Neuronal stem cell (in vitro differentiated cells): Measurements from ENCODE around the gene JMJD4.
"Not testable (repeated sequence)": the region's sequence is repeated elsewhere in the genome, so short reads cannot be mapped to it uniquely, and the experiment has no call there.

Source experiments
- DNase-seq: peaks from one replicate; pipeline ENCODE4 v3.0.0-alpha.2; 2013; ENCODE audit warnings: low spot score
- H2AFZ ChIP-seq: one replicate; pipeline ENCODE4 v1.6.1; 2013; ENCODE audit warnings: mild to moderate bottlenecking, low read length, inconsistent platforms
- H2AK5ac ChIP-seq: 2 replicates; pipeline ENCODE4 v1.6.1; 2013; ENCODE audit warnings: low read depth, mild to moderate bottlenecking, inconsistent platforms, low read length, moderate library complexity, mixed read lengths
- H2BK120ac ChIP-seq: 2 replicates; pipeline ENCODE4 v1.6.1; 2013; ENCODE audit warnings: low read depth, mild to moderate bottlenecking, inconsistent platforms, low read length, moderate library complexity, mixed read lengths
- H2BK12ac ChIP-seq: one replicate; pipeline ENCODE4 v1.6.1; 2013; ENCODE audit warnings: low read length, inconsistent platforms
- H2BK15ac ChIP-seq: 2 replicates; pipeline ENCODE4 v1.6.1; 2013; ENCODE audit warnings: mild to moderate bottlenecking, low read length, inconsistent platforms, mixed read lengths
- H2BK5ac ChIP-seq: one replicate; pipeline ENCODE4 v1.6.1; 2013; ENCODE audit warnings: inconsistent platforms, mild to moderate bottlenecking, low read length, moderate library complexity
- H3K14ac ChIP-seq: one replicate; pipeline ENCODE4 v1.6.1; 2013; ENCODE audit warnings: low read length, inconsistent platforms
- H3K18ac ChIP-seq: 2 replicates; pipeline ENCODE4 v1.6.1; 2013; ENCODE audit warnings: low read length, inconsistent platforms
- H3K23ac ChIP-seq: 2 replicates; pipeline ENCODE4 v1.6.1; 2013; ENCODE audit warnings: low read depth, mild to moderate bottlenecking, mixed read lengths, low read length, inconsistent platforms; ENCODE audit not compliant: poor library complexity
- H3K27ac ChIP-seq: replicated peaks from 3 replicates; pipeline ENCODE4 v1.5.1; 2013; ENCODE audit warnings: low read length, inconsistent platforms
- H3K27me3 ChIP-seq, 3 experiments: 2 replicates each; pipeline ENCODE4 v1.6.1; 2013; ENCODE audit warnings: low read length in 3 of 3, mild to moderate bottlenecking in 2 of 3, inconsistent platforms in 1 of 3, low read depth in 1 of 3, mixed read lengths in 1 of 3, moderate library complexity in 1 of 3; ENCODE audit not compliant: control insufficient read depth in 3 of 3, insufficient read depth in 3 of 3
- H3K36me3 ChIP-seq, 2 donors: replicated peaks in 1 of 2; 2 replicates each; pipeline ENCODE4 v1.6.1; 2013; ENCODE audit warnings: low read length in 2 of 2; ENCODE audit not compliant: control insufficient read depth in 2 of 2, insufficient read depth in 2 of 2
- H3K4ac ChIP-seq: 2 replicates; pipeline ENCODE4 v1.6.1; 2013; ENCODE audit warnings: inconsistent platforms, mild to moderate bottlenecking, low read length, moderate library complexity
- H3K4me1 ChIP-seq, 2 donors: 1 replicate in 1 of 2; 2 replicates in 1 of 2; pipeline ENCODE4 v1.6.1; 2013; ENCODE audit warnings: low read length in 2 of 2, low read depth in 1 of 2; ENCODE audit not compliant: control insufficient read depth in 2 of 2, insufficient read depth in 1 of 2
- H3K4me2 ChIP-seq: one replicate; pipeline ENCODE4 v1.6.1; 2013; ENCODE audit warnings: mild to moderate bottlenecking, low read length, inconsistent platforms; ENCODE audit not compliant: insufficient read depth, poor library complexity, severe bottlenecking
- H3K4me3 ChIP-seq, 2 donors: 2 replicates each; pipeline ENCODE4 v1.5.1; 2013; ENCODE audit warnings: low read length in 2 of 2, mild to moderate bottlenecking in 2 of 2, inconsistent platforms in 1 of 2, moderate library complexity in 1 of 2
- H3K79me1 ChIP-seq: one replicate; pipeline ENCODE4 v1.6.1; 2013; ENCODE audit warnings: low read depth, mild to moderate bottlenecking, inconsistent platforms, low read length, moderate library complexity
- H3K9ac ChIP-seq: one replicate; pipeline ENCODE4 v1.6.1; 2013; ENCODE audit warnings: mild to moderate bottlenecking, low read depth, low read length, inconsistent platforms; ENCODE audit not compliant: poor library complexity
- H3K9me3 ChIP-seq, 2 donors: replicated peaks in 1 of 2; 2 replicates each; pipeline versions ENCODE3 to v1.6.1; 2013; ENCODE audit warnings: low read length in 2 of 2, mild to moderate bottlenecking in 2 of 2, inconsistent platforms in 1 of 2, low read depth in 1 of 2, mixed read lengths in 1 of 2, moderate library complexity in 1 of 2; ENCODE audit not compliant: control insufficient read depth in 2 of 2, insufficient read depth in 1 of 2
- H4K8ac ChIP-seq: one replicate; pipeline ENCODE4 v1.6.1; 2013; ENCODE audit warnings: low read depth, mild to moderate bottlenecking, inconsistent platforms, low read length, moderate library complexity
- H4K91ac ChIP-seq: one replicate; pipeline ENCODE4 v1.6.1; 2013; ENCODE audit warnings: low read length, low read depth, mild to moderate bottlenecking, inconsistent platforms; ENCODE audit not compliant: poor library complexity
- WGBS, 2 donors: extraction: QIAGEN DNeasy Blood & Tissue Kit; methylation state at CpG; one replicate each; pipeline ENCODE4 v1.1.7; 2013; ENCODE audit warnings: missing lambda C conversion rate in 2 of 2, mixed read lengths in 1 of 2; ENCODE audit not compliant: insufficient read length in 2 of 2, insufficient replicate concordance in 1 of 2; ENCODE audit errors: extremely low coverage in 2 of 2; 5-methylcytosine and 5-hydroxymethylcytosine counted together

The JMJD4 gene

DNA sequence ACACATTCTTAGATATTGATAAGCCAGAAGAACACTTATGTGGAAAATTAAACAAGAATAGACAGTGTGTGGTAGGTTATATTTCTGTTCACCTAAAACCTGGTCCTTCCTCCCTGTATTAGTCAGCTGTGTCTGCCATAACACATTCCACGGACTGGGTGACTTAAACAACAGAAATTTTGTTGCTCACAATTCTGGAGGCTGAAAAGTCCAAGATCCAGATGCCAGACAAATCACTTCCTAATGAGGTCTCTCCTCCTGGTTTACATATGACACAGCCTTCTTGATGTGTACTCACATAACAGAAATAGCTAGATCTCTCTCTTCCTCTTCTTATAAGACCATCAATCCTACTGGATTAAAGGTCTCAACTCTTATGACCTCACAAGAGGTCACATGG lies 25.7 kb downstream of the JMJD4 start:
- no peak overlapping the region for H3K18ac ChIP-seq
- no peak overlapping the region for H2BK15ac ChIP-seq
- no peak overlapping the region for H3K23ac ChIP-seq
- H3K9ac ChIP-seq = no peak overlapping the region
- no peak overlapping the region for H2BK120ac ChIP-seq
- no peak overlapping the region for H2BK12ac ChIP-seq
- H2AFZ ChIP-seq = no peak overlapping the region
- H4K91ac ChIP-seq = no peak overlapping the region
- H3K36me3 ChIP-seq = no peaks in the 10 kb centered on the region
- WGBS, 2 donors = no CpG with 5 or more reads among the region's 1 CpG
- H3K4me3 ChIP-seq = no peak overlapping the region
- H3K79me1 ChIP-seq = no peaks in the 10 kb centered on the region
- no peak overlapping the region for H2AK5ac ChIP-seq
- H3K27me3 ChIP-seq = no peaks in the 10 kb centered on the region
- no peak for DNase-seq
- H3K14ac ChIP-seq = no peak overlapping the region
- no peak overlapping the region for H3K4ac ChIP-seq
- no peak overlapping the region for H4K8ac ChIP-seq
- H2BK5ac ChIP-seq = no peak overlapping the region
- H3K4me1 ChIP-seq = no peaks in the 10 kb centered on the region
- H3K4me2 ChIP-seq = no peak overlapping the region
- no peak overlapping the region for H3K27ac ChIP-seq
- peaks cover 3 to 11% of the 10 kb centered on the region in 2 donors for H3K9me3 ChIP-seq

DNA sequence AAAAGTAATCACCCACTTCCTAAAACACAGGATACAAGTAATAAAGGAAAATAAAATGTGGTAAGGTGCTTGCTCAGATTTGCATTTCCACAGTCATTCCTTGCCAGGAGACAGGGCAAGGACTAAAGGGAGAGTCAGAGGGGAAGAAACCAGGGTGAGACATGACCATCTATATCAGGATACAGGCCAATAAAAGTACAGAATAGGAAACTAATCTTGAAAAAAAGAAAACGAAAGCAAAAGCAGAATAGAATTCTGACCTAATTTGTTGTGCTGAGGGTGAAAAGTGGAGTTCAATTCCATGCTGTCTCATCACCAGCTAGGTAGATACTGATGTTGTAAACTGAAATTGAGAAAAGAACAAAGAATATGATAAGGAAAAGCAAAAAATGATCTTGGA lies 27.3 kb downstream of the JMJD4 start:
- no peak overlapping the region for H2AFZ ChIP-seq
- no peaks in the 10 kb centered on the region for H3K27me3 ChIP-seq
- H4K91ac ChIP-seq = no peak overlapping the region
- no peaks in the 10 kb centered on the region for H3K4me1 ChIP-seq
- H3K4ac ChIP-seq = no peak overlapping the region
- H3K9ac ChIP-seq = no peak overlapping the region
- no peak overlapping the region for H2BK120ac ChIP-seq
- H3K36me3 ChIP-seq = no peaks in the 10 kb centered on the region
- H3K9me3 ChIP-seq = peaks cover 3 to 6% of the 10 kb centered on the region in 2 donors
- no peak overlapping the region for H2BK12ac ChIP-seq
- no peak overlapping the region for H2BK5ac ChIP-seq
- H3K4me2 ChIP-seq = no peak overlapping the region
- H4K8ac ChIP-seq = no peak overlapping the region
- H3K79me1 ChIP-seq = no peaks in the 10 kb centered on the region
- WGBS, 2 donors = no CpG with 5 or more reads among the region's 1 CpG
- H3K4me3 ChIP-seq = no peak overlapping the region
- H3K14ac ChIP-seq = no peak overlapping the region
- DNase-seq = no peak
- no peak overlapping the region for H3K18ac ChIP-seq
- no peak overlapping the region for H2AK5ac ChIP-seq
- H3K27ac ChIP-seq = no peak overlapping the region
- H3K23ac ChIP-seq = no peak overlapping the region
- H2BK15ac ChIP-seq = no peak overlapping the region

DNA sequence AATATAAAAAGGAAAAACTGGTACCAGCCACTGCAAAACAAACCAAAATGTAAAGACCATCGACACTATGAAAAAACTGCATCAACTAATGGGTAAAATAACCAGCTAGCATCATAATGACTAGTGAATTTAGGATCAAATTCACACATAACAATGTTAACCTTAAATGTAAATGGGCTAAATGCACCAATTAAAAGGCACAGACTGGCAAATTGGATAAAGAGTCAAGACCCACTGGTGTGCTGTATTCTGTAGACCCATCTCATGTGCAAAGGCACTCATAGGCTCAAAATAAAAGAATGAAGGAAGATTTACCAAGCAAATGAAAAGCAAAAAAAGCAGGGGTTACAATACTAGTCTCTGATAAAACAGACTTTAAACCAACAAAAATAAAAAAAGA lies 33.5 kb downstream of the JMJD4 start:
- H3K9me3 ChIP-seq = peaks cover 5 to 11% of the 10 kb centered on the region in 2 donors
- H2BK15ac ChIP-seq = not testable (repeated sequence)

DNA sequence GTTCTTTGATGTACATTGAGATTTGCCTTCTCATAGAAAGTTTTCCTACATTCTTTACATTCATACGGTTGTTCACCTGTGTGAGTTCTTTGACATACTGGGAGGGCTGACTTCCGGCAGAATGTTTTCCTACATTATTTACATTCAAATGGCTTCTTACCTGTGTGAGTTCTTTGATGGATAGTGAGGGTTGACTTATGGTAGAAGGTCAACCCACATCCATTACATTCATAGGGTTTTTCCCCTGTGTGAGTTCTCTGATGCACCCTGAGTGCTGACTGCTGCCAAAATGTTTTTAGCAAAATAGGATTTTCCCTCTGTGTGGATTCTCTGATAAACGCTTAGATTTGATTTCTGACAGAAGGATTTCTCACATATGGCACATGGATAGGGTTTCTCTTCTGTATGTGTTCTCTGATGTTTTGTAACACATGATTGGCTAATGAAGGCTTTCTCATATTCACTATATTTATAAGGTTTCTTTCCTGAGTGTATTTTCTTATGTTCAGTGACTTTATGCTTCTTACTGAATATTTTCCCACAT lies 37.7 kb downstream of the JMJD4 start:
- no peak overlapping the region for H4K91ac ChIP-seq
- no peak overlapping the region for H2AK5ac ChIP-seq
- H3K9ac ChIP-seq = no peak overlapping the region
- no peak overlapping the region for H3K4me3 ChIP-seq
- no peak overlapping the region for H3K14ac ChIP-seq
- DNase-seq = no peak
- H4K8ac ChIP-seq = no peak overlapping the region
- no peak overlapping the region for H3K4me2 ChIP-seq
- no peak overlapping the region for H2BK12ac ChIP-seq
- H3K4me1 ChIP-seq = no peaks in the 10 kb centered on the region
- H2AFZ ChIP-seq = no peak overlapping the region
- H2BK120ac ChIP-seq = no peak overlapping the region
- no peaks in the 10 kb centered on the region for H3K79me1 ChIP-seq
- H3K18ac ChIP-seq = no peak overlapping the region
- H2BK15ac ChIP-seq = no peak overlapping the region
- H3K36me3 ChIP-seq = no peaks in the 10 kb centered on the region
- no peak overlapping the region for H3K23ac ChIP-seq
- peaks cover 0 to 2% (median 0%) of the 10 kb centered on the region in 3 experiments for H3K27me3 ChIP-seq
- H3K9me3 ChIP-seq = peaks cover 11 to 14% of the 10 kb centered on the region in 2 donors
- no peak overlapping the region for H3K27ac ChIP-seq
- H2BK5ac ChIP-seq = no peak overlapping the region
- no peak overlapping the region for H3K4ac ChIP-seq
- WGBS, 2 donors = no CpG with 5 or more reads among the region's 3 CpGs

More for the DNA sequence above, 33.5 kb downstream of the JMJD4 start:
- H3K23ac ChIP-seq, H3K18ac ChIP-seq, H3K9ac ChIP-seq, H4K91ac ChIP-seq, H3K4me3 ChIP-seq, H3K4ac ChIP-seq, H3K27me3 ChIP-seq, H3K4me1 ChIP-seq, H2BK120ac ChIP-seq, H3K27ac ChIP-seq, H3K4me2 ChIP-seq, H2AK5ac ChIP-seq, H2BK12ac ChIP-seq, H3K14ac ChIP-seq, H2AFZ ChIP-seq, H3K36me3 ChIP-seq, DNase-seq, H3K79me1 ChIP-seq, H4K8ac ChIP-seq, H2BK5ac ChIP-seq: not testable (repeated sequence)
- no CpG with 5 or more reads among the region's 1 CpG for WGBS, 2 donors
